IgD-negative memory B cell (primary cell): ENCODE measurements around the gene SGK1. TPM values are rescaled to one million over a fixed set of nuclear protein-coding genes. Genes with fewer than 3 reads are reported as not detected.

Experiments
- H3K27ac Mint-ChIP-seq, 3 donors: one replicate each; pipeline ENCODE4 v1.8.0; 2020 to 2022; ENCODE audit warnings: mild to moderate bottlenecking in 3 of 3, mixed read lengths in 3 of 3, moderate library complexity in 1 of 3
- H3K27me3 Mint-ChIP-seq: one replicate; pipeline ENCODE4 v1.8.0; 2021; ENCODE audit warnings: mixed read lengths
- H3K36me3 Mint-ChIP-seq: one replicate; pipeline ENCODE4 v1.8.0; 2020; ENCODE audit warnings: mild to moderate bottlenecking, mixed read lengths
- H3K4me1 Mint-ChIP-seq, 3 donors: one replicate each; pipeline ENCODE4 v1.8.0; 2020 to 2022; ENCODE audit warnings: mixed read lengths in 3 of 3, mild to moderate bottlenecking in 1 of 3
- H3K4me3 Mint-ChIP-seq, 4 donors: one replicate each; pipeline ENCODE4 v1.8.0; 2020 to 2022; ENCODE audit warnings: mild to moderate bottlenecking in 4 of 4, mixed read lengths in 4 of 4, moderate library complexity in 3 of 4
- H3K9me3 Mint-ChIP-seq, 3 donors: one replicate each; pipeline ENCODE4 v1.8.0; 2020 to 2021; ENCODE audit warnings: mixed read lengths in 3 of 3, mild to moderate bottlenecking in 1 of 3
- polyA plus RNA-seq: library from polyadenylated mRNA; unstranded; fragments of 300-500 nt; fragmentation: Illumina TruSeq; gene quantifications from one replicate; pipeline ENCODE4 v1.2.3, GENCODE V29; 2021

The SGK1 gene
- polyA plus RNA-seq, 1 donor from 2014 or later = 4.7 TPM

GRCh38 chr6:134177753-134178160 is 140.2 kb downstream of the SGK1 start:
- H3K36me3 Mint-ChIP-seq = no peaks in the 10 kb centered on the region
- peaks cover 28 to 41% (median 38%) of the 10 kb centered on the region in 3 donors for H3K4me1 Mint-ChIP-seq
- peak overlapping the region in 2 of 3 donors; percentile 17 to 22 for H3K27ac Mint-ChIP-seq
- H3K9me3 Mint-ChIP-seq = no peaks in the 10 kb centered on the region
- peak overlapping the region; percentile 87 to 99 (median 94) for H3K4me3 Mint-ChIP-seq
- H3K27me3 Mint-ChIP-seq = peaks cover 7% of the 10 kb centered on the region

GRCh38 chr6:134177236-134177635 is 140.7 kb downstream of the SGK1 start:
- Mint-ChIP-seq H3K27me3 (peaks cover 7% of the 10 kb centered on the region), H3K9me3 (no peaks in the 10 kb centered on the region), H3K27ac (peak overlapping the region in 2 of 3 donors; percentile 17 to 22)

GRCh38 chr6:134176264-134176975 is 141.5 kb downstream of the SGK1 start:
- peak overlapping the region; percentile 93 to 98 (median 96) for H3K4me3 Mint-ChIP-seq
- H3K4me1 Mint-ChIP-seq = peaks cover 28 to 45% (median 39%) of the 10 kb centered on the region in 3 donors

More at GRCh38 chr6:134177236-134177635, 140.7 kb downstream of the SGK1 start:
- peaks cover 28 to 45% (median 39%) of the 10 kb centered on the region in 3 donors for H3K4me1 Mint-ChIP-seq
- H3K36me3 Mint-ChIP-seq = no peaks in the 10 kb centered on the region
- H3K4me3 Mint-ChIP-seq = peak overlapping the region; percentile 55 to 99 (median 91)

GRCh38 chr6:134175532-134176263 is 142.2 kb downstream of the SGK1 start:
- H3K9me3 Mint-ChIP-seq = no peaks in the 10 kb centered on the region
- peaks cover 29 to 45% (median 41%) of the 10 kb centered on the region in 3 donors for H3K4me1 Mint-ChIP-seq
- H3K27me3 Mint-ChIP-seq = peaks cover 7% of the 10 kb centered on the region
- H3K36me3 Mint-ChIP-seq = no peaks in the 10 kb centered on the region
- H3K4me3 Mint-ChIP-seq = peak overlapping the region; percentile 93 to 98 (median 96)
- peak overlapping the region; percentile 37 to 81 (median 63) for H3K27ac Mint-ChIP-seq

More at GRCh38 chr6:134176264-134176975, 141.5 kb downstream of the SGK1 start:
- no peaks in the 10 kb centered on the region for H3K36me3 Mint-ChIP-seq
- H3K27ac Mint-ChIP-seq = peak overlapping the region in 1 of 3 donors; percentile 37
- H3K9me3 Mint-ChIP-seq = no peaks in the 10 kb centered on the region
- peaks cover 7% of the 10 kb centered on the region for H3K27me3 Mint-ChIP-seq

DNA sequence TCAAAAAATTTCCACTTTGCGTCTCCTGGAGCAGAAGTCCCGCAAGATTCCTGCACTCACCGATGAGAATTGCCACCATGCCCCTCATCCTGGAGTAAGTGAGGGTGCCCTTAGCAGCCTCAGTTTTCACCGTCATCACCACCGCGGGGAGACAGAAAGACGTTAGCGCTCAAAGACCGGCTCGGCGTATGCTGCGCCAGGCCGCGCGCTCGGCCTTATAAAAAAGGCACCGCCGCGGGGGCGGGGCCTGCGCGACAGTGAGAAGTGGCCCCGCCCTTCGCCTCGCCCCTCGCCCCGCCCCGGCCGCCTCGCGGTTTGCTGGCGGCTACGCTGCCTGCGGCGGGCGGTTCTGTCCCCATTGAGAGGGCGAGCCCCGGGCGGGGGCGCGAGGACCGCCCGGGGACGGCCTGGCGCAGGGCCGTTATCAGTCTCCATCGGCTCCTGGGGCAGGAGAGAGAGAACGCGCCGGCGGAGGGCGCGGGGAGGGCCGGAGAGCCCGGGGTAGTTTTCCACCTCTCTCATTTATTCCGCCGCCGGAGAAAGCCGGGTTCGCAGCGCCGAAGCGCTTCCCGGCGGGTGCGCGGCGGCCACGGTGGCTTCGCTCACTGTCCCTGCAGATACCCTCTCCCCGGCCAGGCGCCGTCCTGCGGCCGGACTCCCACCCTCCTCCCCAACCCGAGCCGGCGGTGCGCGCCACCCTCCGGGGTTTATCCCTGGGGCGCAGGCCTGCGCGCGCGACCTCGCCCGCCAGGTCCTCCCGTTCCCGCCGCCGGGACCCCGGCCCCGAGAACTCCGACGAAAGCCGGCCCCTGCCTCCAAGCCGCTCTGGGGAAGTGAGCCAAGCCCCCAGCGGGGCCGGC is 143.0 kb downstream of the SGK1 start:
- Mint-ChIP-seq H3K27ac (peak overlapping the region; percentile 63 to 96 (median 84)), H3K36me3 (no peaks in the 10 kb centered on the region), H3K4me3 (peak overlapping the region; percentile 93 to 98 (median 96)), H3K4me1 (peaks cover 29 to 45% (median 41%) of the 10 kb centered on the region in 3 donors), H3K27me3 (peaks cover 7% of the 10 kb centered on the region), H3K9me3 (no peaks in the 10 kb centered on the region)

DNA sequence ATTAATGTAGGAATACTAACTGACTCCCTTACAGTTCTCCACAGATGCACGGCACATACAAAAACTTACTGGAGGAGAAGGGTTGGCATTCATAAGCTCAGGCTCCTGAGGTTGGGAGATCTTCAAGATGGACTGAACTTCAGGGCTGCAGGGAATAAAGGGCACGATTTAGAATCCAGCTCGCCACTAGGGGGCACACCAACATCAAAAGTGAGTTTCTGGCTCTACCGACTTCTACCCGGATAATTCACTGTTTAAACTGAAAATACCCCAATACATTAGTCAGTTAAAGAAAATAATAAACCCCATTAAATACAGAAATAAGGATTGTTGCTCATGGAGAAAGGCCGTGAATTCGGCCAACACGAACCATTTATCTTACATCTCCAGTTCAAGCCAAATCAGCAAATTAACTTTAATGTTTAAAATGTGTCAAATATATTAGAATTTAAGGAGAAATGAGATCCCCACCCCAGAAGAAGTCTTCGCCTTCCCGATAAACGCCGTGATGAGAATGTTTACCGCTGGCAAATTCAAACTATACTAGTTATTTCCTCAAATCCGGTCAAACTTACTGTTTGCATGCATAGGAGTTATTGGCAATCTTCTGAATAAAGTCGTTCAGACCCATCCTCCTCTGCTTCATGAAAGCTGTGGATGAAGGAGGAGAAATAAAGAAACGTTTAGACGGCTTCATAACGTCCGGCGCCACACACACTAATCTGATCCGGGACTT is 143.8 kb downstream of the SGK1 start:
- H3K27ac Mint-ChIP-seq = peak overlapping the region; percentile 63 to 96 (median 84)
- H3K36me3 Mint-ChIP-seq = no peaks in the 10 kb centered on the region
- peaks cover 7% of the 10 kb centered on the region for H3K27me3 Mint-ChIP-seq
- H3K9me3 Mint-ChIP-seq = no peaks in the 10 kb centered on the region
- H3K4me1 Mint-ChIP-seq = peaks cover 29 to 45% (median 43%) of the 10 kb centered on the region in 3 donors
- H3K4me3 Mint-ChIP-seq = peak overlapping the region; percentile 93 to 98 (median 96)

GRCh38 chr6:134173366-134173725 is 144.6 kb downstream of the SGK1 start:
- Mint-ChIP-seq H3K4me1 (peaks cover 27 to 42% (median 40%) of the 10 kb centered on the region in 3 donors), H3K27ac (peak overlapping the region in 2 of 3 donors; percentile 63 to 84), H3K4me3 (peak overlapping the region in 3 of 4 donors; percentile 30 to 98 (median 95)), H3K36me3 (peaks cover 1% of the 10 kb centered on the region), H3K9me3 (no peaks in the 10 kb centered on the region), H3K27me3 (peaks cover 6% of the 10 kb centered on the region)

- H3K9me3 Mint-ChIP-seq = no peaks in the 10 kb centered on the region
- peaks cover 6% of the 10 kb centered on the region for H3K27me3 Mint-ChIP-seq
- H3K36me3 Mint-ChIP-seq = peaks cover 1% of the 10 kb centered on the region
These were observed 145.1 kb downstream of the SGK1 start for GRCh38 chr6:134172706-134173365.

GRCh38 chr6:134172020-134172705 is 145.7 kb downstream of the SGK1 start:
- H3K27me3 Mint-ChIP-seq = peaks cover 3% of the 10 kb centered on the region
- H3K36me3 Mint-ChIP-seq = peaks cover 1% of the 10 kb centered on the region
- H3K27ac Mint-ChIP-seq = no peak overlapping the region
- H3K9me3 Mint-ChIP-seq = no peaks in the 10 kb centered on the region
- H3K4me3 Mint-ChIP-seq = peak overlapping the region in 3 of 4 donors; percentile 72 to 98 (median 95)
- peaks cover 16 to 30% (median 28%) of the 10 kb centered on the region in 3 donors for H3K4me1 Mint-ChIP-seq

More at GRCh38 chr6:134172706-134173365, 145.1 kb downstream of the SGK1 start:
- Mint-ChIP-seq H3K4me3 (peak overlapping the region; percentile 30 to 98 (median 84)), H3K27ac (peak overlapping the region in 2 of 3 donors; percentile 63 to 84), H3K4me1 (peaks cover 23 to 37% (median 35%) of the 10 kb centered on the region in 3 donors)

- peaks cover 2% of the 10 kb centered on the region for H3K27me3 Mint-ChIP-seq
- no peak overlapping the region for H3K27ac Mint-ChIP-seq
- peaks cover 3% of the 10 kb centered on the region for H3K36me3 Mint-ChIP-seq
- H3K4me1 Mint-ChIP-seq = peaks cover 15 to 29% (median 26%) of the 10 kb centered on the region in 3 donors
- no peaks in the 10 kb centered on the region for H3K9me3 Mint-ChIP-seq
- peak overlapping the region in 1 of 4 donors; percentile 20 for H3K4me3 Mint-ChIP-seq
These were observed 146.4 kb downstream of the SGK1 start for GRCh38 chr6:134171517-134171916.

DNA sequence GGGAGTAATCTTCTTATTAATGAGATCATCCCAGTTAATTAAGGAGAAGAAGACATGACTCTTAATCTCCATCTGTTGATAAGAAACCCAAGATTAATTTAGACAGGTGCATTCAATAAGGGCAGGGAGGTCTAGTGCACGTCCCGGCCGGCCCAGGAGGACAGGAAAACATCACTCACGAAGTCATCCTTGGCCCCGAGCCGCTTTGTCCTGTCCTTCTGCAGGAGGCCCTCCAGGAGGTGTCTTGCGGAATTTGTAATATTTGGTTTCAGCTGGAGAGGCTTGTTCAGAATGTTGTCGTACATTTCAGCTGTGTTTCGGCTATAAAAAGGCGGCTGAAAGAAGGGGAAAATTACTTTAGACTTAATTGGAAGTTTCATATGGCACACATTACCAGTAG is 147.1 kb downstream of the SGK1 start:
- peaks cover 12 to 26% (median 22%) of the 10 kb centered on the region in 3 donors for H3K4me1 Mint-ChIP-seq
- peak overlapping the region in 1 of 4 donors; percentile 70 for H3K4me3 Mint-ChIP-seq
- peak overlapping the region in 1 of 3 donors; percentile 24 for H3K27ac Mint-ChIP-seq
- H3K27me3 Mint-ChIP-seq = peaks cover under 1% of the 10 kb centered on the region
- H3K36me3 Mint-ChIP-seq = peaks cover 3% of the 10 kb centered on the region
- no peaks in the 10 kb centered on the region for H3K9me3 Mint-ChIP-seq

DNA sequence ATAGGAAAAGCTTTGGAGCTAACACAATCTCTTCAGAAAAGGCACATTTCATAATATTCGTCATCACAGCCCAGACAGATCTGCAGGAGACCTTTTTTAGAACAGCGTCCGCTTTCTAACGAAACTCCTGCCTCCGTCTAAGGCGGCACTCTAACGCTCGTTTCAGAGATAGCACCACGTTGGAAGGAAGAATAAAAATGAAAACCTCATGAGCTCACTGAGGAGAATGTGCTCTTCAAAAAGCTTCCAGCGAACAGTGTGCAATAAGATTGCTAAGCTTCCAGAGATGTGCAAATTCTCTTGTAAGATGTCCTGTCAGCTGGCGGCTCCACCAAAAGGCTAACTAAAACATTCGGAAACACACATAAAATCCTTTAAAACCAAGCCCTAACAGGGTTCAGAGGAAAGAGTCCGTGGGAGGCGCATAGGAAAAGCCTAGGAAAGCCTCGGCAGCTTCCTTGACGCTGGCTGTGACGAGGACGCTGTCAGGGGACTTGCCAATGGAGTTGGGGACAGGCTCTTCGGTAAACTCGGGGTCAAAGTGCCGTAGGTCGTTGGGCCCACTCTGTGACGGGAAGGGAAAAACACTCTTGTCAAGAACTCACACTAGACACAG is 147.9 kb downstream of the SGK1 start:
- no peak overlapping the region for H3K27ac Mint-ChIP-seq
- peaks cover 3% of the 10 kb centered on the region for H3K36me3 Mint-ChIP-seq
- H3K27me3 Mint-ChIP-seq = no peaks in the 10 kb centered on the region

More for the DNA sequence above, 147.9 kb downstream of the SGK1 start:
- peaks cover 9 to 24% (median 20%) of the 10 kb centered on the region in 3 donors for H3K4me1 Mint-ChIP-seq
- H3K9me3 Mint-ChIP-seq = no peaks in the 10 kb centered on the region
- H3K4me3 Mint-ChIP-seq = no peak overlapping the region
